GM03348 (cell line): ENCODE results near the gene RAG2.
A peak's percentile ranks its signal among the peaks of the same experiment; 100 is the strongest.
"Not testable (repeated sequence)": the region's sequence is repeated elsewhere in the genome, so short reads cannot be mapped to it uniquely, and the experiment has no call there.

ENCODE experiments used
- DNase-seq: peaks from one replicate; pipeline ENCODE4 v3.0.0; 2012; ENCODE audit warnings: low spot score

The RAG2 gene

GRCh38 chr11:36600180-36600579, 2.1 kb upstream of the RAG2 start:
- DNase-seq, result no peak

GRCh38 chr11:36596880-36597279, 1.2 kb downstream of the RAG2 start:
- no peak for DNase-seq

- DNase-seq, result peak; percentile 91
Observed at GRCh38 chr11:36594316-36594989, 3.6 kb downstream of the RAG2 start, which contains the start of gene IFTAP. TSS of gene IFTAP (plus strand) at chr11:36594502. CDS start at chr11:36610104, 15,602 bp downstream.

GRCh38 chr11:36591433-36591832, 6.6 kb downstream of the RAG2 start:
- DNase-seq, result no peak

GRCh38 chr11:36590513-36590912, 7.5 kb downstream of the RAG2 start:
- no peak for DNase-seq

- no peak for DNase-seq
Observed at GRCh38 chr11:36588099-36588498, 9.9 kb downstream of the RAG2 start.

GRCh38 chr11:36586543-36586942, 11.5 kb downstream of the RAG2 start:
- DNase-seq, result no peak

GRCh38 chr11:36583667-36584066, 14.4 kb downstream of the RAG2 start:
- DNase-seq, result no peak

- no peak for DNase-seq
Observed at GRCh38 chr11:36581536-36581935, 16.5 kb downstream of the RAG2 start.

- DNase-seq, result no peak
Observed at GRCh38 chr11:36578458-36578857, 19.6 kb downstream of the RAG2 start.

- DNase-seq, result peak; percentile 23
Observed at GRCh38 chr11:36577859-36578258, 20.2 kb downstream of the RAG2 start.

GRCh38 chr11:36577373-36577772, 20.7 kb downstream of the RAG2 start:
- DNase-seq, result no peak

GRCh38 chr11:36574486-36574885, 23.6 kb downstream of the RAG2 start:
- DNase-seq, result no peak

GRCh38 chr11:36569095-36569494, 28.9 kb downstream of the RAG2 start:
- no peak for DNase-seq

GRCh38 chr11:36567694-36568093, 30.3 kb downstream of the RAG2 start, which contains the start of gene RAG1:
TSS of gene RAG1 (plus strand) at chr11:36568007. CDS start at chr11:36573305, 5,298 bp downstream.
- DNase-seq, result no peak

- DNase-seq, result no peak
Observed at GRCh38 chr11:36566407-36567053, 31.5 kb downstream of the RAG2 start.

- DNase-seq, result no peak
Observed at GRCh38 chr11:36565031-36565610, 32.9 kb downstream of the RAG2 start.

GRCh38 chr11:36564376-36565030, 33.5 kb downstream of the RAG2 start:
- peak; percentile 69 for DNase-seq

GRCh38 chr11:36558571-36559413, 39.2 kb downstream of the RAG2 start:
- no peak for DNase-seq

GRCh38 chr11:36557991-36558390, 40.0 kb downstream of the RAG2 start:
- DNase-seq, result no peak

GRCh38 chr11:36557390-36557789, 40.6 kb downstream of the RAG2 start:
- not testable (repeated sequence) for DNase-seq
